Measurements from ENCODE around the gene ATP6V1F.

ATP6V1F gene

DNA sequence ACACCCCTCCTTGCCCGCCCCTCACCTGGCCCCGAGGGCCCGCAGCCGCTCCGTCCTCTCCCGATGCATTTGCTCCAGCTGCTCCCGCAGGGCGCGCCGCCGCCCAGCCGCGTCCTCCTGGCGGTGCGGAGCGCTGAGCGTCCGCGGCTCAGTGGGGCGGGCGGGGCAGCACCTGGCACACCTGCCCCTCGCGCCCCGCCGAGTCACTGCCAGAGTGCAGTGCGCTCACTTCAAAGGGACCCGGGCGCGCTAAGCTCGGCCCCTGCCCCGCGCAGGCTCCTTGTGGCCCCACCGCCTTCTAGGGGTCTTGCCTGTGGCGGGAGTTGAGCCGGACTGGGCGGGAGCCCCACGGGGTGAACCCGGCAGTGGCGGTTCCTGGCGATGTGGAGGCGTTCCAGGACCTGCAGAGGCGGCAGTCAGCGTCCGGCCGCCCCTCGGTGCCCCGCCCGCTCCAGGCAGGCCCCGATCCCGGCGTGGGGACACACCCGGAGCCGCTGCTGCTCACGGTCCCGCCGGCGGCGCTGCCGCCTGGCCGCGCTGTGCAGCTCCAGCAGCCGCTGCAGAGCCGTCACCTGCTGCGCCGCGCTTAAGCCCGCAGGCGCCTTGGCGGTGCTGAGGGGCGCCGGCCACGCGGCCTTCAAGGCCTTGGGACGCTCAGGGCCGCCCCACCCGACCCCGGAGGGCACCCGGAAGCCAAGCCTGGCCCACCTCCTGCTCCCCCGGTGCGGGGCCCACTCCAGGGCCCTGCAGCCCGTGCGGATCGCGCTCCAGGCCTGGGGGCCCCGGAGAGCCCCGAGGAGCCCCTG, 6.7 kb downstream of the ATP6V1F start:
- DNase-seq, result peak; percentile 71

DNA sequence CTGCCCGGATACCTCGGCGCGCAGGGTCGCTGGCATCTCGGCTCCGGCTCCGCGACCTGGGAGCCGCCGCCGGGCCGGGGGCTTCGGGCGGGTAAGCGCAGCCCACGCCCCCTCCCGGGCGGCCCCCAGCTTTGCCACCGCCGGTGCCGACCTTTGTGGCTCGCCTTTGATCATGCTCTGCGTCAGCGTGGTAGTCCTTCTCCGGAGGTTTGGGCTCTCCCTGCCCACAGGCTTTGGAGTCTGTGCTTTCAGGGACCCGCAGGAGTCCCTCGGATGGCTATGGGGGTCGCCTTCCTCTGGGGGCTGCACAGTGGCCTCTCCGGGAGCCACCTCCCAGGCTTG, 7.3 kb downstream of the ATP6V1F start:
- DNase-seq, result no peak

DNA sequence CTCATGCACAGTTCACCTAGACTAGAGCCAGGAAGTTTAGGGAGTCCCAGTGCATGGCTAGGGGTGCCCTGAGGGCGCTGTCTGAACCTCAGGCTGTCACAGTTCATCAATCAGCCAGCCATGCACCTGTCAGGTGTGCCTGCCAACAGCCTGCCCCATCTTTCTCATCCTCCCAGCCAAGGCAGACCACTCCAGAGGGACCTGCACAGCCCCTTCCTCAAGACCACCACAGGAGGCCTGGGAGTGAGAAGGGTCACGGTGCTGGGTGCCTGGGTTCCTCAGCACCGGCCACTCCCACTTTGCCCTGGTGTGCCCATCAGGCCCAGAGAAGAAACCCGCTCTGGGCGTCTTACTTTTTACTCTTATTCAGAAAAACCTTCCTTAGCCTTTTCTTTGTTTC, 8.4 kb downstream of the ATP6V1F start:
- DNase-seq, result no peak

DNA sequence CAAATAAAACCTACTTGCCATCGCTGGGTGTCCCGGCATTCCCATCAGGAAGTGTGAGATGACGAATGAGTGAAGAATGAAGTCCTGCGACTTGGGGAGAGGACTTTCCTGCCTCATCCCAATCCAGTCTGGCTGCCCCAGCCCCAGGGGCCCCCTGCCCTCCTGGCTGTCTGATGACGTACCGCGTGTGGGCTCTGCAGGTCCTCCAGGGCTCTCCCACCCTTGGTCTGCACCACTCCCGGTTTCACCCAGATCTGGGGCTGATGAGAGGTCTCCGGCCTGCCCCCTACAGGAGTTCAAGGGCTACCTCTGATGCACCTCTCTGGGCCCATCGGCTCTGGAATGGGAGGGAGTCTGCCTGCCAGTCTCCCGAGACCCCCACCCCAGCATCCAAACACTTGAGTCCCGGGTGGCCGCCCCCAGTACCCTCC, 9.8 kb downstream of the ATP6V1F start:
- peak; percentile 23 for DNase-seq

DNA sequence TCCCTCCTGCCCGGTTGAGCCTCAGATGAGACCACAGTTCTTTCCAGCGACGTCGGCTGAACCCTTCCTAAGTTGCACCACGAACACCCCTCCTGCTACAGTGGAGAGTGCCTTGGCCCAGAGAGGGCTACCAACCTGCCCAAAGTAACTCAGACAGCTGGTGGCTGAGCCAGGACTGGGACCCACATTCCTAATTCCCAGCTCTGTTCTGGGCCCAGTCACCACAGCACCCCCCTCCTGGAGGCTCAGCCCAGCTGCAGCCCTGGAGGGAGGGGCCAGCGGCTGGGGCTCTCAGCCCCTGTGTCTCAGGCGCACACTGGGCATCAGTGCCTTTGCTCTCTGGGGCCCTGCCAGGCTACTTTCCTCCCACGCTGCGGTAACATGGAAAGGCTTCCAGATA, 10.6 kb downstream of the ATP6V1F start:
- no peak for DNase-seq

DNA sequence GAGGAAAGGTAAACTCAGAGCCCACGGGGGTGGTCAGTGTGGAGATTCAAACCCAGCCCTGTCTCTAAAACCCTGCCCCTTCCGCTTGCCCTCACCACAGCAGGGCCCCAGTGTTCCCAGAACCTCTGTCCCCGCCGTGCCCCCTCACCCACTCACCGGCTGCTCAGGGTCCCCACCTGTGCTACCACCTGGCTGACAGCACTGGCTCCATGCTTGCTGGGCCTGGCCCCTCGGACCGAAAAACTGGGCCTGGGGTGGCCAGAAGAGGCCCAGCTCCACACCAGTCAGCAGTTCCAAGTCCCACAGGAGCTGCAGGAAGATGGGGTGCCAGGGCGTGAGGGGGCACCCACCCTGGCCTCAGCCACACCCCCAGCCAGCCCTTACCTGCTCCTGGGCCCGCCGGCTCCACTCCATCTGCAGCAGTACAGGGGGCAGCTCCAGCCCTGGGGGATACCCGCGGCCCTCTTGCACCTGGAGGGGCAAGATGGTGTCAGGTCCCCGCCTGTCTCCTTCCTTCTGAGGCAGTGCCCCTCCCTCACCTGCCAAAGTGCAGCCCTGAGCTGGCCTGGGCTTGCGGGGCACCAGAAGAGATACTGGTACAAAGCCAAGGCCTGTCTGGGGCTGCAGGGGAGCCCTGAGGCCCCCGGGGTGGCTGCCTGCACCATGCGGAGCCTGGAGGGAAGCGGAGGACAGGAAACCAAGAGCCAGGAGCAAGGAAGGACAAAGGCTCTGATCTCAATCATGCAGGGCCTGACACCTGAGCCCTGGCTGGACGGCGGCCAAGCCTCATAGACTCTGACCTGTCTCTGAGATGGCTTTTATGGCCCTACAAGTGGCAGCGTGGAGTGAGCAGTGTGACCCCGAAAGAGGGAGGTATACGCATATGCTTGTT, 11.7 kb downstream of the ATP6V1F start:
- no peak for DNase-seq

DNA sequence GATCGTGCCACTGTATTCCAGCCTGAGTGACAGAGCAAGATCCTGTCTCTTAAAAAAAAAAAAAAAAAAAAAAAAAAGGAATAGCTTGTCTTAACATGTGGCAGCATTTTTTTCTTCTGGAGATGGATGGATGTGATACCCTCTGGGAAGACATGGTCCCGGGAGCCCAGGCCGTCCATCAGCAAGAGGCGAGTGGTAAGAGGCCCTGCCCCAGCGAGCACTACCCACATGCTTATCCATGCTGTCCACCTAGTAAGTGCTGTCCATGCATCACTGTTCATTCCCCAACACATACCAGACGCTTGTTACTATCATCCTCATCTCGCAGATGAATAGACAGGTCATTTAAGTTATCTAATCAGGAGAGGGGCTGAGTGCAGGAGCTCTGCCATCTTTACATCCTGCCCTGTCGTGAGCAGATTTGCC, 12.9 kb downstream of the ATP6V1F start:
- no peak for DNase-seq

DNA sequence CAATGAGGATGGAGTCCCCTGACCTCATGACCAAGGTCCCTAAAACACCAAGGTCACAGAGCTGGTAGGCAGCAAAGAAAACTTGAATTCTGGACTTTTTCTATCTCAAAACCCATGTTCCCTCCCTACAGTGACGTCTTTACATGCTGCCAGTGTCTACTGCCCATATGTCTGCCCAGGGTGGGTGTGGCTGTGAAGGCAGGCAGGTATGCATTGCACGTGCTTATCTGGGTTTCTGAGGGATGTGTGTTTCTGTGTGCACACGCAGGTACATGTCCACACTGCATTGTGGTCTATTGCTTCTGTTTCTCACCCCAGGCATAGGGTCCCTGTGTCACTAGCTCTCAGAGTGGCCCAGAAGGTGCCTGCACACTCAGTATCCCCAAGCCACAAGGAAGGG, 13.5 kb downstream of the ATP6V1F start:
- no peak for DNase-seq

DNA sequence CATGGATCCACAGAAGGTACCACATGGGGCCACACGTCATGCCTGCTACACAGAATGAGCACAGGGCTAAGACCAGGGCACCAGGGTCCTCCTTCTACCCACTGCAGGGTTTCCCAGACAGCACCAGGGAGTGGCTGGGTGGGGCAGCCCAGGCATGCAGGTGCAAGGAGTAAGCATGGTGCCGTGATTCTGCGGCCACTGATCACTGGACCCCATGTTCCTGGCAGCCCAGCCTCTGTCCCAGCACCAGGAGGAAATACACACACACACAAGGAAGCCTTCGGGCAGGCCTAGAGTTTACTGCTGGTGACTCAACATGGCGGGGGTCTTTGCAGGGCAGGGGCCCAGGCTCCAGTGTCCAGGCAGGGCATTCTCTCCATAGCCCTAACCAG, 13.9 kb downstream of the ATP6V1F start:
- DNase-seq, result no peak

DNA sequence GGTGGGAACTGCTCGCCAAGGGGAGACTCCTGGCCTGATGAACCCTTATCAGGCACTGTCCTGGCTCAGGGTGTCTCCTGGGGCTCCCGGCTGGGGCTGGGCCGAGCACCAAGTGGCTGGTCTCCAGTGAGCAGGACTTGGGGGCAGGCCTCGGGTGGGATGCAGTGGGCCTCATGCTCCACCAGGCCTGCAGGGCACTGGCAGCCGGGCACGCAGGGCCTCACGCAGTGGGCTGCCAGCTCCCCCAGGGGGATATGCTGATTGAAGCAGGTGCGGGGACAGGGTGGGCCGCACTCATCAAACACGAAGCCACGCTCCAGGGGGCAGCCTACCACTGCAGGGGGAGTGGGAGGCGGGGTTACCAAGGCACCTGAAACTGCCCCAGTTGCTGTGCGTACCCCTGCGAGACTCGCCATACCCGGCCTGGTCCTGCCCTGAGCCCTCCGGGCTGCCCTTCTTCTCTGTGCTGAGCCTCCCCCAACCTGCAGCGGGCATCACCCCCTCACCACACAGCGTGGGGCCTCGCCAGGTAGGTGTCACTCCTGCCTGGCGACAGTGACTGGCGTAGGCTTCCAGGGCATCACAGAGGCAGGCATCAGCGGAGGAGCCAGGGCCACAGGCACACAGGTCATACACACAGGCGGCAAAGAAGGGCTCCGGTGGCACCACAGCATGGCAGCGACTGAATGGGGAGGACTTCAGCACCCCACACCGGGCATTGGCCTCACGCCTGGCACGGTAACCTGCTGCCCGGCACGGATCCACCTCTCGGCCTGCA, 14.5 kb downstream of the ATP6V1F start:
- no peak for DNase-seq

DNA sequence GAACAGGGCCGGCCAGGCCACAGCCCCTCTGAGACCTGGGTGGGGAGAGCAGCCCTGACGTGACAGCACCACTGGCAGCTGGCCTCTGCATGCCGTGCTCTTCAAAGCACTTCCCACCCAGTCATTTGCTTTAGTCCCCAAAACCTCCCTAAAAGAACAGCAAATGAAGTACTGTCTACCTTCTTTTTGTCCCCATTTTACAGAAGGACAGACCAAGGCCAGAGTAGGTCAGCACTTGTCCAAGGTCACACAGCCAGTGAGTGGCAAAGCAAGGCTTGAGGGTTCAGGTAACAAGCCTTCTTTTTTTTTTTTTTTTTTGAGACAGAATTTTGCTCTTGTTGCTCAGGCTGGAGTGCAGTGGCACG, 15.1 kb downstream of the ATP6V1F start:
- DNase-seq, result no peak

DNA sequence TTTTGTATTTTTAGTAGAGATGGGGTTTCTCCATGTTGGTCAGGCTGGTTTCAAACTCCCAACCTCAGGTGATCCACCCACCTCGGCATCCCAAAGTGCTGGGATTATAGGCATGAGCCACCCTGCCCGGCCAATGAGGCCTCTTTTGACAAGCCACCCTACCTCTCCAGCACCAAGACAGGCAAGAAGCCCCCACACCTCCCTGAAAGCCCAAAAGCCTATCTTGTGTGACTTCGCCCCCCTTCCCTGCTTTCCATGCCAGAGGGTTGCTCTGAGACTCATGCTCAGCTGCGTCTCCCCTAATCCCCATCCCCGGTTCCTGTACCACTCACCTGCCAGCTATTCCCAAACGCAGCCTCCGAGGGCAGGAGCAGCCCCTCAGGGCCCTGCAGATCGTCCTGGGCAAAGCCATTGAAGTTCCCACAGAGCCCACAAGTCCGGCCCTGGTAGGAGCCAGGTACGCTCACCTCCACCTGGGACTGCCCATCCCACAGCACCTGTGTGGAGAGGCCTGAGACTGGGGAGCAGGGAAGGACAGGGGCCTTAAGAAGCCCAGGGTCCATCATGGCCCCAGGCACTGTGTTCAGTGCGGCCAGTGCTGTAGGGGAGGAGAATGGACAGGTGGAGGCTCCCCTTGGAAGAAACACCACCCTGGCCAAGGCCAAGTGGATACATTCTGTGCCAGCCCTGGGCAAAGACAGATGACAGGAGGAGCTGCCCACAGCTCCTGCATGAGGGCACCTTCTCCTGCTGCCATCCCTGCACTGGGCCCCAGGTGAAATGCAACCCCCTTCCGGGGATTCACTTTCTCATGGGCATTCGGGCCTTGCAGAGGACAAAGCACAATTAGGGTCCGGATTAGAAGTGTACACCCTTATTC, 15.8 kb downstream of the ATP6V1F start:
- DNase-seq, result no peak

DNA sequence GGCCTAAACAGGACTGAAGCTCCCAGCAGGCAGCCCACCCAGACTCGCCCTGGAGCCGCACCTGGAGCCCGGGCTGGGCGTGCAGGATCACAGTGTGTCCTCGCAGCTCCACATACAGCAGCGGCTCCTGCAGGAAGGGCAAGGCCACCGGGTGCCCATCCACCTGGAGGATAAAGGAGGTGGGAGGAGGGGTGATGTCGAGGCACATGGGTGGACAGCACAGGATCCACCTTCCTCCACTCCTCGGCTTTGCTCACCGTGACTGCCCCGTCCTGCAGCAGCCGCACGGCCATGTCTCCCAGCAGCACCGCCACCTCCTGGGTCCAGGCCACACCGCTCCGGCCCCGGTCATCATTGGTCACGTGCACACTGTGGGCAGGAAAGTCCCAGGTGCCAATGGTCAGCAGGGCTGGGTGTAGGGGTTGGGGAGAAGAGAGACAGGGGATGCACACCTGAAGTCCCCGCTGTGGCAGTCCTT, 16.8 kb downstream of the ATP6V1F start:
- DNase-seq, result no peak

DNA sequence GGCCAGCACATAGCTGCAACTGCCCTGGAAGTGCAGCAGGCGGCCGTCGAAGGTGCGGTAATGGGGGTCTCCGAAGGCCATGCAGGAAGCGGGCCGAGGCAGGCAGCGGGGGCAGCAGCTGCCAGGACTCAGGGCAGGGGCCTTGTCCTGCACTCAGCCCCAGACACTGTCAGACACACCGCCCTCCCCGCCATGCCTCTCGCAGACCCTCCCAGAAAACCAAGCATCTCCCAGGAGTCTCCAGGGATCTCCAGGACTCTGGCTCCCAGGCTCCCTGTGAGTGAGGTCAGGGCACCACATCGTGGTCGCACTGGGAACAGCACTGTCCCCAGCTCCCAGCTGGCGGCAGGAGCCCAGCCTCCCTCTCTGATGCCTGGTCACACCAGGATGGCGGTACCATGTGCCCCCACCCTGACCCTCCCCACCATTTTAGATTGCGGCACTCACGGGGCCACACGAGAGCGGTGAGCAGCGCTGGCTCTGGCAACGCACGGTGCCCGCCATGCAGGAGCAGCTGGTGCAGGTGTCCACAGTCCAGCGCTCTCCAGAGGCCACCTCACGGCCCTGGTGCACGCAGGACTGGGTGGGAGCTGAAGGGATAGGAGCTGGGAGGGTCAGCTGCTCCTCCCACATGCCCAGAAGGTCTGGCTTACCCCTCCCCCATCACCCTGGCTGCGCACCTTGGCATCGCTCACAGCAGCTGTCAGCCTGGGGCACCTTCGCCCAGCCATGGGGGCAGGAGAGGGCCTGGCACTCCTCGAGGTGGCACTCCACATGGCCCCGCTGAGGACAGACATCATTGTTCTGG, 17.5 kb downstream of the ATP6V1F start:
- peak; percentile 88 for DNase-seq

DNA sequence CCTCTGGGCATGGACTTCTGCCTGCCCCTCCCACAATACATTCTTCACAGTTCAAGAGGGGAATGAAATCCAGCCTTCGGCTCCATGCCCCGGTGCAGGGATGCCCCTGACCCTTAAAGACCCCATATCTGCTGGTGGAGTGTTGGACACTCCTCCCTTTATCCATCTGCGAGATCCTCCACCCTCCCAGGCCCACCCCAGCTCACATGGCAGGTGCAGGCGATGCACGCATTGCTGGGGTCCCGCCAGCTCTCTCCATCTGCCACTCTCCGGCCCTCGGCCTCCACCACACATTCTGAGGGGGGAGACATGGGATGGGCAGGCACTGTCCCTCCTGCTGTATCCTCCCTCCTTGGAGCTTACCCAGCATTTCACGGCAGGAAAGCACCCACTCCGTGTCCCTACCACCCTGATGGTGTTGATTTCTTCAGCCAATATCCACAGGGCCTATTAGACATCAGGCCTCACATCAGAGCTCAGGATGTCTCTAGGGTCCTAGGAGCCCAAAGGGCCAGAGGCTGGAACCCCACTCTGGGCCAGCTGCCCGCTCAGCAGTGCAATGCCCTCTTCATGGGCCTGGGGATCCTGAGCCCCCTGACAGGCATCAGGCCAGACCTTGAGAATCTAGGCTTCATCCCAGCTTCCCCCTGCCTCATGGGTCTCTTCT, 18.3 kb downstream of the ATP6V1F start:
- DNase-seq, result no peak

DNA sequence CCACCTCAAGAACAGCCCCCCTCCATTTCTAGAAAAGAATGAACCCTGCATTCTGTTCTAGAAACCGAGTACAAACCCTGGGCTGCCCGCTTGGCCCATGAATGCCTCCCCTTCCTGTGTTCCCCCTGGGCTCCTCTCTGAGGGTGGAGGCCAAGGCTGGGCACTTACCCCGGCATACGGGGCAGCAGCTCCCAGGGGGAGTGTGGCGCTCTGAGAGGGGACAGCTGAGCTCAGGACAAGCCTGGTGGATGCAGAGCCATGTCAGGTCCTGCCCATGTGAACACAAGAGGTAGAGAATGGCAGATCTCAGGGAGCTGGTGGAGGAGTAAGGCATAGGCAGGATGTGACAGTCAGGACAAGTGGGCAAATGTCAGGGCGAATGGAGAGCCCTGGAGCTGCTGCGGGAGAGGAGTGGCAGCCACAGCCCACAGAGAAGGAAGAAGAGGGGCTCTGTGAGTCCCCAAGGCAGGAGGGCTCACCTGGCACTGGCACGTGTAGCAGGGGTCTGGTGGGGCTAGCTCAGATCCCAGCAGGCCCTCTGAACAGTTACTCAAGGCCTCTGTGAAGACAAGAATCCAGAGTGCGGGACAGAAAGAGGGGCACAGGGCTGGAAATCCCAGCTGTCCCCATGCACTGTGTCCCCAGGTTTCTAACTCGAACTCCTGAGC, 18.9 kb downstream of the ATP6V1F start:
- DNase-seq, result no peak

DNA sequence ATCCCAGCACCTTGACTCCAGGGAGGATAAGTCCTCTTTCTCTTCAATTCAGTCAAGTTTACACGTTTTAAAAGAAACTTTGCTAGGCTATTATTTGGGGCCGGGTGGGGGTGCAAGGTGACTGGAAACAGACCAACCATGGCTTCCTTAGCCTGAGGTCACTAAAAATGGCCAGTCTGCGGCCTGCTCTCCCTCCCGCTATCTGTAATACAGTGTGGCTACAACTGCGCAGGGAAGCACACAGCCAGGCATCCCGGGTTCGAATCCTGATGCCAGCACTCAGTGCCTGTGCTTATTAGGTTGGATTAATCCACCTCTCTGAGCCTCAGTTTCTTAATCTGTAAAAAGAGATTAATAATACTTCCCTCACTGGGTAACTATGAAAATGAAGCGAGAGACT, 19.5 kb downstream of the ATP6V1F start:
- no peak for DNase-seq

DNA sequence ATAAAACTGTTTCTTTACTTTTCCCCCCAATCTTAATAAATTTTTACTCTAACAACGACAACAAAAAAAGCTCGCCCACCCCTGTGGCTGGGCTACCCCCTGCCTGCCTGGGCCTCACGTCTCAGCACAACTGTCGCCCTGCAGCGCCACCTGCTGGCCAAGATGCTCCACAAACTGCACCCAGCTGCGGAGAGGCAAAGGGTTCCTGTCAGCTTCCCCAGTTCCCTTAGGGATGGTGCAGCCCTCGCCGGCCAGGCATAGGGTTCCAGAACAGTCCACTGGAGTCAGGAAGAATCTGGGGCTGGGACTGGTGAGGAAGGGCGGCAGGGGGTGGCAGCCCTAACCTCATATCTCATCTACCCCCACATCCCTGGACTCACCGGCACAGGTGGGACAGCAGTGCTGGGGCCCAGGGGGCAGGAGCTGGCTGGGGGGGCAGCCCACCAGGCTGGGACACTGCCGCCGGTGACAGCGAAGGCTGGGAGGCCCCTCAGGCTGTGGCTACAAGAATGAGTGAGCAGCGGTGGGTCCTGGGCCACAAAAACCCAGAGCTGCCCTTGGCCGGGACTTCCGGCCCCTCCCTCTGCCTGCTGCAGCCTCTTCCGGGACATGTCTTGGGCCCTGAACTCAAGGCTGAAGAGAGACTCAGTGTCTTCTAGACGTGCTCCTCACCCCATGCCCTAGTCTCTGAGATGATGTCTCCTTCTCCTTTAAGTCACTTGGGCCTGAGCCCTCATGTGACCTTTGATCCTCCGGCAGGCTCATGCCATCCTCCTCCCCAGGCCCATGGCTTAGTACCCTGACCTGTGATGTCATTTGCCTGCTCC, 21.2 kb downstream of the ATP6V1F start:
- peak; percentile 87 for DNase-seq
